IMR-90 (cell line): Measurements from ENCODE around the gene ZNF57. TPM values are rescaled to one million over a fixed set of nuclear protein-coding genes. Genes with fewer than 3 reads are reported as not detected.

Source experiments
- ATAC-seq: fragments of 200-7000 bp; cut with Tn5 transposase; 2 replicates; pipeline ENCODE4 v1.9.1; 2020; ENCODE audit warnings: low read depth, mild to moderate bottlenecking, moderate library complexity
- BruUV-seq: library from RNA; stranded (reverse); fragments of 400-500 nt; replicated peaks from 2 replicates; lab custom pipeline; 2021; lab: Mats Ljungman, UMichigan
- CTCF ChIA-PET: fragments of 300-600 bp; formaldehyde crosslinking; extraction: SDS; loops from one replicate; lab custom pipeline; 2021; ENCODE audit warnings: antibody characterized with exemption; lab: Yijun Ruan, JAX
- POLR2A ChIA-PET: fragments of 300-600 bp; sonication (Branson Sonifier 250); formaldehyde crosslinking; loops from one replicate; lab custom pipeline; 2022; ENCODE audit warnings: antibody characterized with exemption; ENCODE audit not compliant: unreplicated experiment; lab: Charles Lee
- DNase-seq: peaks from one replicate; pipeline ENCODE4 v3.0.0; 2013
- H2AFZ ChIP-seq: replicated peaks from 2 replicates; pipeline ENCODE3; 2013; ENCODE audit warnings: low read length, mild to moderate bottlenecking; ENCODE audit not compliant: poor library complexity
- H2AK5ac ChIP-seq: 2 replicates; pipeline ENCODE4 v1.6.1; 2013; ENCODE audit warnings: low read depth, low read length, inconsistent platforms
- H2AK9ac ChIP-seq: replicated peaks from 2 replicates; pipeline ENCODE3; 2013; ENCODE audit warnings: mild to moderate bottlenecking, low read depth, low read length, moderate library complexity; ENCODE audit not compliant: poor library complexity
- H2BK120ac ChIP-seq: 2 replicates; pipeline ENCODE4 v1.6.1; 2013; ENCODE audit warnings: low read depth, low read length, inconsistent platforms
- H2BK15ac ChIP-seq: 3 replicates; pipeline ENCODE4 v1.6.1; 2013; ENCODE audit warnings: low read depth, low read length, inconsistent platforms
- H2BK20ac ChIP-seq: 2 replicates; pipeline ENCODE4 v1.6.1; 2013; ENCODE audit warnings: low read depth, mild to moderate bottlenecking, inconsistent platforms, low read length, moderate library complexity
- H2BK5ac ChIP-seq: 2 replicates; pipeline ENCODE4 v1.6.1; 2013; ENCODE audit warnings: mild to moderate bottlenecking, low read depth, low read length, inconsistent platforms; ENCODE audit not compliant: poor library complexity, severe bottlenecking
- H3K14ac ChIP-seq: replicated peaks from 2 replicates; pipeline ENCODE4 v1.6.1; 2013; ENCODE audit warnings: low read depth, low read length, inconsistent platforms
- H3K18ac ChIP-seq: 2 replicates; pipeline ENCODE4 v1.6.1; 2013; ENCODE audit warnings: low read depth, low read length, control low read depth
- H3K23ac ChIP-seq: 2 replicates; pipeline ENCODE4 v1.6.1; 2013; ENCODE audit warnings: low read depth, low read length, inconsistent platforms
- H3K27ac ChIP-seq: 2 replicates; pipeline ENCODE4 v1.5.1; 2013; ENCODE audit warnings: mild to moderate bottlenecking, control low read depth, low read length; ENCODE audit not compliant: insufficient read depth
- H3K27me3 ChIP-seq: 2 replicates; pipeline ENCODE4 v1.6.1; 2013; ENCODE audit warnings: low read length; ENCODE audit not compliant: control insufficient read depth, insufficient read depth
- H3K36me3 ChIP-seq: 2 replicates; pipeline ENCODE4 v1.6.1; 2013; ENCODE audit warnings: low read length, mixed read lengths; ENCODE audit not compliant: control insufficient read depth, insufficient read depth
- H3K4ac ChIP-seq: 2 replicates; pipeline ENCODE4 v1.6.1; 2013; ENCODE audit warnings: low read depth, low read length, inconsistent platforms
- H3K4me1 ChIP-seq: 2 replicates; pipeline ENCODE4 v1.6.1; 2013; ENCODE audit warnings: low read length, mixed read lengths; ENCODE audit not compliant: control insufficient read depth, insufficient read depth
- H3K4me2 ChIP-seq: 2 replicates; pipeline ENCODE4 v1.6.1; 2013; ENCODE audit warnings: low read depth, mild to moderate bottlenecking, control low read depth, low read length, moderate library complexity
- H3K4me3 ChIP-seq: 2 replicates; pipeline ENCODE4 v1.5.1; 2013; ENCODE audit warnings: low read depth, mild to moderate bottlenecking, control low read depth, low read length, moderate library complexity; ENCODE audit not compliant: insufficient read depth
- H3K56ac ChIP-seq: 2 replicates; pipeline ENCODE4 v1.6.1; 2013; ENCODE audit warnings: low read length, inconsistent platforms; ENCODE audit not compliant: insufficient read depth; ENCODE audit errors: extremely low read depth
- H3K79me1 ChIP-seq, 2 experiments: 2 replicates each; pipeline ENCODE4 v1.6.1; 2013; ENCODE audit warnings: low read length in 2 of 2, inconsistent platforms in 1 of 2, low read depth in 1 of 2
- H3K9ac ChIP-seq: 2 replicates; pipeline ENCODE4 v1.6.1; 2013; ENCODE audit warnings: low read depth, low read length, control low read depth
- H3K9me1 ChIP-seq: 2 replicates; pipeline ENCODE4 v1.6.1; 2013; ENCODE audit warnings: low read length, inconsistent platforms; ENCODE audit not compliant: insufficient read depth
- H3K9me3 ChIP-seq: 2 replicates; pipeline ENCODE4 v1.6.1; 2013; ENCODE audit warnings: low read length; ENCODE audit not compliant: control insufficient read depth, insufficient read depth
- H4K20me1 ChIP-seq: 2 replicates; pipeline ENCODE4 v1.6.1; 2013; ENCODE audit warnings: low read length, inconsistent platforms; ENCODE audit not compliant: insufficient read depth
- H4K5ac ChIP-seq: 2 replicates; pipeline ENCODE4 v1.6.1; 2013; ENCODE audit warnings: mild to moderate bottlenecking, low read depth, low read length, control low read depth
- H4K8ac ChIP-seq, 2 experiments: 2 replicates each; pipeline ENCODE4 v1.6.1; 2013; ENCODE audit warnings: low read depth in 2 of 2, low read length in 2 of 2, control low read depth in 1 of 2, inconsistent platforms in 1 of 2
- H4K91ac ChIP-seq: 2 replicates; pipeline ENCODE4 v1.6.1; 2013; ENCODE audit warnings: low read depth, low read length, inconsistent platforms; ENCODE audit not compliant: insufficient read depth
- BHLHE40 ChIP-seq: fragments of 150-350 bp; IDR thresholded peaks from 2 replicates; pipeline ENCODE4 v1.6.1; 2016; ENCODE audit warnings: mild to moderate bottlenecking, low read depth, low read length
- CEBPB ChIP-seq: IDR thresholded peaks from 2 replicates; pipeline ENCODE4 v1.6.1; 2012; ENCODE audit warnings: low read depth, low read length, improper control_type of control experiment
- CHD1 ChIP-seq: IDR thresholded peaks from 2 replicates; pipeline ENCODE4 v1.6.1; 2012; ENCODE audit warnings: low read depth, low read length, improper control_type of control experiment
- CTCF ChIP-seq: conservative IDR thresholded peaks from 2 replicates; pipeline ENCODE4 v1.5.1; 2012; ENCODE audit warnings: mild to moderate bottlenecking, low read depth, low read length, improper control_type of control experiment
- ELK1 ChIP-seq: fragments of 150-350 bp; IDR thresholded peaks from 2 replicates; pipeline ENCODE4 v1.6.1; 2016; ENCODE audit warnings: low read depth, mild to moderate bottlenecking, low read length, moderate library complexity, borderline replicate concordance
- FOS ChIP-seq: fragments of 150-350 bp; IDR thresholded peaks from 2 replicates; pipeline ENCODE4 v1.6.1; 2016; ENCODE audit warnings: low read depth, low read length
- MAFK ChIP-seq: IDR thresholded peaks from 2 replicates; pipeline ENCODE4 v1.6.1; 2012; ENCODE audit warnings: low read depth, low read length, improper control_type of control experiment
- MAZ ChIP-seq: IDR thresholded peaks from 2 replicates; pipeline ENCODE4 v1.6.1; 2012; ENCODE audit warnings: low read depth, mild to moderate bottlenecking, low read length, improper control_type of control experiment, moderate library complexity, borderline replicate concordance
- MXI1 ChIP-seq: IDR thresholded peaks from 2 replicates; pipeline ENCODE4 v1.6.1; 2012; ENCODE audit warnings: low read depth, mild to moderate bottlenecking, low read length, moderate library complexity, borderline replicate concordance
- POLR2A ChIP-seq: IDR thresholded peaks from 2 replicates; pipeline ENCODE4 v1.6.1; 2012; ENCODE audit warnings: mild to moderate bottlenecking, low read depth, low read length
- RAD21 ChIP-seq: IDR thresholded peaks from 2 replicates; pipeline ENCODE4 v1.6.1; 2012; ENCODE audit warnings: low read length, improper control_type of control experiment
- RCOR1 ChIP-seq: IDR thresholded peaks from 2 replicates; pipeline ENCODE4 v1.6.1; 2012; ENCODE audit warnings: mild to moderate bottlenecking, low read length, improper control_type of control experiment; ENCODE audit not compliant: insufficient replicate concordance
- RFX5 ChIP-seq: IDR thresholded peaks from 2 replicates; pipeline ENCODE4 v1.8.0; 2012; ENCODE audit warnings: low read depth, mild to moderate bottlenecking, low read length, moderate library complexity
- SMC3 ChIP-seq: fragments of 150-350 bp; IDR thresholded peaks from 2 replicates; pipeline ENCODE4 v1.6.1; 2016; ENCODE audit warnings: low read depth, mild to moderate bottlenecking, antibody characterized with exemption, low read length, moderate library complexity
- USF2 ChIP-seq: fragments of 150-350 bp; IDR thresholded peaks from 2 replicates; pipeline ENCODE4 v1.6.1; 2017; ENCODE audit warnings: mild to moderate bottlenecking, antibody characterized with exemption, low read length, low read depth
- WGBS, 2 experiments: methylation state at CpG; one replicate each; pipeline versions ENCODE4 v1.1.5 to v1.1.7; 2013; ENCODE audit warnings: missing lambda C conversion rate in 2 of 2; ENCODE audit not compliant: insufficient read length in 1 of 2; ENCODE audit errors: extremely low coverage in 2 of 2; 5-methylcytosine and 5-hydroxymethylcytosine counted together
- dilution Hi-C: fragments of 300-500 bp; cut with HindIII; formaldehyde crosslinking; loops from one replicate; pipeline ENCODE4 v1.14.3; 2018; ENCODE audit warnings: low sequenced_read_pairs; ENCODE audit not compliant: unreplicated experiment
- in situ Hi-C: fragments of 300-500 bp; cut with MboI; formaldehyde crosslinking; loops from 3 replicates; pipeline ENCODE4 v1.14.3; 2019; ENCODE audit warnings: low sequenced_read_pairs, inconsistent platforms, mixed read lengths
- intact Hi-C: fragments of 100-400 bp; cut with micrococcal nuclease; formaldehyde crosslinking; loops from 2 replicates; pipeline ENCODE4 v1.10.0; 2022
- polyA plus RNA-seq, 3 experiments: library from polyadenylated mRNA; depleted of rRNA; stranded (reverse); fragments of >200 nt; gene quantifications; 2 replicates each; pipeline ENCODE4 v1.2.3, GENCODE V29; 2012; ENCODE audit warnings: low replicate concordance in 1 of 3
- total RNA-seq: library from RNA; depleted of rRNA; stranded (reverse); fragments of >200 nt; gene quantifications from 2 replicates; pipeline ENCODE4 v1.2.3, GENCODE V29; 2012

The ZNF57 gene
- total and polyA plus RNA-seq, 2 of the 4 experiments (the other 2 are of a cell fraction) = 2.2 to 8.6 TPM

- no peak overlapping the region for H3K4ac ChIP-seq
- no peak overlapping the region for H2AFZ ChIP-seq
- no peak overlapping the region for H3K4me2 ChIP-seq
- TF ChIP-seq MAFK (no peak), MXI1 (no peak), CHD1 (no peak), MAZ (no peak), RCOR1 (no peak), POLR2A (no peak), FOS (no peak), RAD21 (no peak), USF2 (no peak), BHLHE40 (no peak), RFX5 (no peak), CTCF (no peak), ELK1 (no peak), CEBPB (no peak), SMC3 (no peak)
- H3K79me1 ChIP-seq = peaks cover 17 to 35% of the 10 kb centered on the region in 2 experiments
- no peaks in the 10 kb centered on the region for H3K9me3 ChIP-seq
- no peaks in the 10 kb centered on the region for H3K36me3 ChIP-seq
- WGBS, 2 experiments = 88% methylated on average over 10 of the region's 13 CpGs; no CpG with 5 or more reads in 1 of the 2 experiments
- H2BK120ac ChIP-seq = no peak overlapping the region
- no peak overlapping the region for H4K5ac ChIP-seq
- no TSS peak for BruUV-seq
- intact Hi-C loops = no loop called here
- dilution Hi-C loops = no loop called here
- no peak overlapping the region for H3K14ac ChIP-seq
- no peak overlapping the region for H4K91ac ChIP-seq
- H3K4me3 ChIP-seq = no peak overlapping the region
- H2BK15ac ChIP-seq = no peak overlapping the region
- POLR2A ChIA-PET = no interaction called here
- no peak overlapping the region for H2BK5ac ChIP-seq
- H2AK5ac ChIP-seq = no peak overlapping the region
- H4K8ac ChIP-seq = no peak overlapping the region
- in situ Hi-C loops = no loop called here
- DNase-seq (no peak), ATAC-seq (no peak)
- no peak overlapping the region for H2AK9ac ChIP-seq
- no peaks in the 10 kb centered on the region; the same call in 1 of the 2 replicates for H3K4me1 ChIP-seq
- H3K18ac ChIP-seq = no peak overlapping the region
- no peak overlapping the region for H3K56ac ChIP-seq
- H3K9ac ChIP-seq = no peak overlapping the region
- no peak overlapping the region for H3K27ac ChIP-seq
- 0 out of 2 replicates have a peak, but pooled peaks cover 4% of the 10 kb centered on the region for H4K20me1 ChIP-seq
- no peaks in the 10 kb centered on the region for H3K27me3 ChIP-seq
- CTCF ChIA-PET = no interaction called here
- H3K23ac ChIP-seq = no peak overlapping the region
- no peak overlapping the region for H2BK20ac ChIP-seq
- H3K9me1 ChIP-seq = peaks cover 4% of the 10 kb centered on the region; the same call in 1 of the 2 replicates
These were observed 2.0 kb downstream of the ZNF57 start for GRCh38 chr19:2902590-2903218.
